Thyroid gland (tissue), 4 donors: Measurements from ENCODE around the gene RPS19BP1. TPM values are rescaled to one million over a fixed set of nuclear protein-coding genes. Genes with fewer than 3 reads are reported as not detected.

Experiments
- DNase-seq, 2 donors: peaks; one replicate each; pipeline ENCODE4 v3.0.0-alpha.2; 2019
- H3K27ac ChIP-seq, 3 donors: fragments of 200-600 bp; sonication (generic); 1 replicate in 2 of 3; 2 replicates in 1 of 3; pipeline ENCODE4 v1.5.1; 2016 to 2019; ENCODE audit warnings: mild to moderate bottlenecking in 1 of 3, moderate library complexity in 1 of 3
- H3K27me3 ChIP-seq: fragments of 200-600 bp; sonication (generic); one replicate; pipeline ENCODE4 v1.5.1; 2019
- H3K36me3 ChIP-seq, 2 donors: fragments of 200-600 bp; sonication (generic); one replicate each; pipeline ENCODE4 v1.5.1; 2016 to 2019
- H3K4me1 ChIP-seq, 2 donors: fragments of 200-600 bp; sonication (generic); one replicate each; pipeline ENCODE4 v1.5.1; 2017 to 2019
- H3K4me3 ChIP-seq, 3 donors: fragments of 200-600 bp; sonication (generic); replicated peaks in 1 of 3; 1 replicate in 2 of 3; 2 replicates in 1 of 3; pipeline ENCODE4 v1.5.1; 2016; ENCODE audit warnings: mild to moderate bottlenecking in 1 of 3
- H3K9me3 ChIP-seq: fragments of 200-600 bp; sonication (generic); one replicate; pipeline ENCODE4 v1.5.1; 2017
- POLR2A ChIP-seq, 2 donors: fragments of 450-650 bp; IDR thresholded peaks; one replicate each; pipeline ENCODE4 v1.6.1; 2017; ENCODE audit warnings: antibody characterized with exemption in 2 of 2, mild to moderate bottlenecking in 2 of 2, moderate library complexity in 1 of 2
- WGBS, 2 donors: methylation state at CpG; one replicate each; pipeline ENCODE4 v1.1.5; 2017; 5-methylcytosine and 5-hydroxymethylcytosine counted together
- intact Hi-C: fragments of 100-400 bp; cut with DNase I; formaldehyde crosslinking; loops from one replicate; pipeline ENCODE4 v1.15.1; 2023
- total RNA-seq, 4 donors: library from RNA; depleted of rRNA; stranded (reverse); fragments of >200 nt; gene quantifications; one replicate each; pipeline ENCODE4 v1.2.3, GENCODE V29; 2016
- TF ChIP-seq, protein P1 (sequence below), 6 experiments: fragments of 200-600 bp in 3 of 6; fragments of 450-650 bp in 3 of 6; sonication (generic) in 3 of 6; IDR thresholded peaks; one replicate each; pipeline ENCODE4 v1.5.1; 2016 to 2019; ENCODE audit warnings: antibody characterized with exemption in 6 of 6, mild to moderate bottlenecking in 2 of 6, inconsistent platforms in 1 of 6, moderate library complexity in 1 of 6

Gene RPS19BP1
- total RNA-seq, 4 donors from 2014 or later, result 120 to 243 (median 171) TPM

DNA sequence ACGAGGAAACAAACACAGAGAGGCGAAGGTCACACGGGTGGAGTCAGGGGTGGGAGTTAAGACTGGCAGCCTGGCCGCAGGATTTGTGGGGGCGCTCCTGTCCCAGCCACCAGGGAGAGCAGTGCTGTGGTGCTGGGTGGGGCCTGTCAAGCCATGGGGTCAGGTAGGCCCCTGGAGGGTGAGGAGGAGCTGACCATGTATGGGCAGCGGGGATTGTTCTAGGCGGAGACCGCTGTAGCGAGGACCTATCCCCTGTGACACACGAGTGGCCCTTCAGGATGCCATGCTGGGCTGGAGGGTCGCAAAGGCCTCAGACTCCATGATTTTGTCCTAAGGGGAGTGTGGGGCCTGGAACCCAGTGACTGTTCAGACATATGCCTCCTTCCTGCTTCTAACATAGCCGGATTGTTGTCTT lies 1.6 kb upstream of the RPS19BP1 start:
- Histone ChIP-seq H3K4me3 (no peak overlapping the region), H3K27me3 (no peaks in the 10 kb centered on the region), H3K4me1 (peaks cover 22 to 34% of the 10 kb centered on the region in 2 donors), H3K27ac (peak overlapping the region in 1 of 3 donors; percentile 40), H3K9me3 (no peaks in the 10 kb centered on the region), H3K36me3 (peaks cover 0 to 9% of the 10 kb centered on the region in 2 donors)
- intact Hi-C loops, result loop anchor here (5.0 kb wide), 1 partner anchor 813 kb away; the partner anchor contains the start of gene ADSL
- 81 to 83% methylated on average over 12 of the region's 12 CpGs for WGBS, 2 donors
- TF ChIP-seq, protein P1, sequence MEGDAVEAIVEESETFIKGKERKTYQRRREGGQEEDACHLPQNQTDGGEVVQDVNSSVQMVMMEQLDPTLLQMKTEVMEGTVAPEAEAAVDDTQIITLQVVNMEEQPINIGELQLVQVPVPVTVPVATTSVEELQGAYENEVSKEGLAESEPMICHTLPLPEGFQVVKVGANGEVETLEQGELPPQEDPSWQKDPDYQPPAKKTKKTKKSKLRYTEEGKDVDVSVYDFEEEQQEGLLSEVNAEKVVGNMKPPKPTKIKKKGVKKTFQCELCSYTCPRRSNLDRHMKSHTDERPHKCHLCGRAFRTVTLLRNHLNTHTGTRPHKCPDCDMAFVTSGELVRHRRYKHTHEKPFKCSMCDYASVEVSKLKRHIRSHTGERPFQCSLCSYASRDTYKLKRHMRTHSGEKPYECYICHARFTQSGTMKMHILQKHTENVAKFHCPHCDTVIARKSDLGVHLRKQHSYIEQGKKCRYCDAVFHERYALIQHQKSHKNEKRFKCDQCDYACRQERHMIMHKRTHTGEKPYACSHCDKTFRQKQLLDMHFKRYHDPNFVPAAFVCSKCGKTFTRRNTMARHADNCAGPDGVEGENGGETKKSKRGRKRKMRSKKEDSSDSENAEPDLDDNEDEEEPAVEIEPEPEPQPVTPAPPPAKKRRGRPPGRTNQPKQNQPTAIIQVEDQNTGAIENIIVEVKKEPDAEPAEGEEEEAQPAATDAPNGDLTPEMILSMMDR (IDR thresholded peaks at IDR 0.05), result no peak
- TF ChIP-seq POLR2A (IDR thresholded peaks at IDR 0.05), result no peak
- DNase-seq, result no peak

- H3K27me3 ChIP-seq, result no peaks in the 10 kb centered on the region
- TF ChIP-seq POLR2A (IDR thresholded peaks at IDR 0.05), result no peak
- TF ChIP-seq, protein P1 (IDR thresholded peaks at IDR 0.05), result peak in 2 of 6 experiments; percentile 13 to 33
- H3K9me3 ChIP-seq, result no peaks in the 10 kb centered on the region
- no peak overlapping the region for H3K4me3 ChIP-seq
- peak overlapping the region in 1 of 3 donors; percentile 78 for H3K27ac ChIP-seq
- 55 to 61% methylated on average over 8 to 9 of the region's 9 CpGs for WGBS, 2 donors
- peaks cover 0 to 9% of the 10 kb centered on the region in 2 donors for H3K36me3 ChIP-seq
- intact Hi-C loops, result loop anchor here (5.0 kb wide), 1 partner anchor 816 kb away; the partner anchor contains the start of gene ADSL
- DNase-seq, result no peak
- peaks cover 39 to 53% of the 10 kb centered on the region in 2 donors for H3K4me1 ChIP-seq
Observed at GRCh38 chr22:39530692-39531331, 1.7 kb downstream of the RPS19BP1 start.

- Histone ChIP-seq H3K27ac (peak overlapping the region in 1 of 3 donors; percentile 47), H3K4me3 (no peak overlapping the region), H3K27me3 (no peaks in the 10 kb centered on the region), H3K36me3 (peaks cover 0 to 9% of the 10 kb centered on the region in 2 donors), H3K9me3 (no peaks in the 10 kb centered on the region), H3K4me1 (peaks cover 40 to 51% of the 10 kb centered on the region in 2 donors)
- TF ChIP-seq, protein P1 (IDR thresholded peaks at IDR 0.05), result no peak
- TF ChIP-seq POLR2A (IDR thresholded peaks at IDR 0.05), result no peak
- WGBS, 2 donors, result 85 to 88% methylated on average over 6 of the region's 6 CpGs
- intact Hi-C loops, result loop anchor here (5.0 kb wide), 1 partner anchor 817 kb away; the partner anchor contains the start of gene ADSL
- no peak for DNase-seq
Observed at GRCh38 chr22:39530116-39530515, 2.4 kb downstream of the RPS19BP1 start.

GRCh38 chr22:39529487-39529851 lies 3.1 kb downstream of the RPS19BP1 start:
- Histone ChIP-seq H3K4me3 (no peak overlapping the region), H3K36me3 (peaks cover 1 to 12% of the 10 kb centered on the region in 2 donors), H3K9me3 (no peaks in the 10 kb centered on the region), H3K27ac (peak overlapping the region in 2 of 3 donors; percentile 35 to 47), H3K4me1 (peaks cover 39 to 48% of the 10 kb centered on the region in 2 donors), H3K27me3 (no peaks in the 10 kb centered on the region)
- DNase-seq, result no peak
- intact Hi-C loops, result loop anchor here (5.0 to 10.0 kb wide), 4 partner anchors 37 to 357 kb away; partner anchors contain the start of genes PDGFB and SYNGR1
- TF ChIP-seq POLR2A (IDR thresholded peaks at IDR 0.05), result no peak
- TF ChIP-seq, protein P1 (IDR thresholded peaks at IDR 0.05), result peak in 1 of 6 experiments; percentile 2
- 63 to 77% methylated on average over 4 to 15 of the region's 17 CpGs for WGBS, 2 donors
